ENCODE measurements around the gene CCDC150.
"Not testable (repeated sequence)": the region's sequence is repeated elsewhere in the genome, so short reads cannot be mapped to it uniquely, and the experiment has no call there.

Gene CCDC150

GRCh38 chr2:196712867-196713266, 73.4 kb downstream of the CCDC150 start:
- DNase-seq (ENCODE audit: low read depth): no peak

GRCh38 chr2:196718419-196719109, 79.0 kb downstream of the CCDC150 start:
- no peak for DNase-seq (ENCODE audit: low read depth)

GRCh38 chr2:196719110-196719872, 79.8 kb downstream of the CCDC150 start:
- peak; percentile 53 for DNase-seq (ENCODE audit: low read depth)

GRCh38 chr2:196723571-196723970, 84.1 kb downstream of the CCDC150 start:
- DNase-seq (ENCODE audit: low read depth): no peak

GRCh38 chr2:196725218-196725617, 85.7 kb downstream of the CCDC150 start:
- no peak for DNase-seq (ENCODE audit: low read depth)

GRCh38 chr2:196725882-196726281, 86.4 kb downstream of the CCDC150 start:
- DNase-seq (ENCODE audit: low read depth): no peak

GRCh38 chr2:196729418-196729817, 89.9 kb downstream of the CCDC150 start:
- no peak for DNase-seq (ENCODE audit: low read depth)

GRCh38 chr2:196736646-196737045, 97.1 kb downstream of the CCDC150 start:
- not testable (repeated sequence) for DNase-seq (ENCODE audit: low read depth)

- no peak for DNase-seq (ENCODE audit: low read depth)
Measured at GRCh38 chr2:196737046-196737445, 97.5 kb downstream of the CCDC150 start.

- no peak for DNase-seq (ENCODE audit: low read depth)
Measured at GRCh38 chr2:196739031-196739430, 99.5 kb downstream of the CCDC150 start.

- DNase-seq (ENCODE audit: low read depth): no peak
Measured at GRCh38 chr2:196742216-196742615, 102.7 kb downstream of the CCDC150 start.

GRCh38 chr2:196742685-196743084, 103.2 kb downstream of the CCDC150 start:
- no peak for DNase-seq (ENCODE audit: low read depth)

GRCh38 chr2:196743165-196743564, 103.7 kb downstream of the CCDC150 start:
- DNase-seq (ENCODE audit: low read depth): no peak

- DNase-seq (ENCODE audit: low read depth): no peak
Measured at GRCh38 chr2:196745711-196746110, 106.2 kb downstream of the CCDC150 start.

- DNase-seq (ENCODE audit: low read depth): no peak
Measured at GRCh38 chr2:196747400-196747799, 107.9 kb downstream of the CCDC150 start.

- no peak for DNase-seq (ENCODE audit: low read depth)
Measured at GRCh38 chr2:196748123-196748522, 108.6 kb downstream of the CCDC150 start.

GRCh38 chr2:196750291-196750923, 110.9 kb downstream of the CCDC150 start:
- DNase-seq (ENCODE audit: low read depth): no peak

- peak; percentile 20 for DNase-seq (ENCODE audit: low read depth)
Measured at GRCh38 chr2:196750977-196751631, 111.6 kb downstream of the CCDC150 start.

- no peak for DNase-seq (ENCODE audit: low read depth)
Measured at GRCh38 chr2:196758474-196759377, 119.2 kb downstream of the CCDC150 start.

GRCh38 chr2:196759378-196759706, 119.8 kb downstream of the CCDC150 start:
- no peak for DNase-seq (ENCODE audit: low read depth)

- DNase-seq (ENCODE audit: low read depth): no peak
Measured at GRCh38 chr2:196767101-196767500, 127.6 kb downstream of the CCDC150 start.

All from GM04503 (cell line).